Measurements from ENCODE around the gene SLC27A5. TPM values are rescaled to one million over a fixed set of nuclear protein-coding genes. Genes with fewer than 3 reads are reported as not detected.

SLC27A5 gene
- total and polyA plus RNA-seq, 2 of the 13 experiments (the other 11 are each of a cell fraction or from before 2014, with no cell fraction given): 30.3 to 40.2 TPM

DNA sequence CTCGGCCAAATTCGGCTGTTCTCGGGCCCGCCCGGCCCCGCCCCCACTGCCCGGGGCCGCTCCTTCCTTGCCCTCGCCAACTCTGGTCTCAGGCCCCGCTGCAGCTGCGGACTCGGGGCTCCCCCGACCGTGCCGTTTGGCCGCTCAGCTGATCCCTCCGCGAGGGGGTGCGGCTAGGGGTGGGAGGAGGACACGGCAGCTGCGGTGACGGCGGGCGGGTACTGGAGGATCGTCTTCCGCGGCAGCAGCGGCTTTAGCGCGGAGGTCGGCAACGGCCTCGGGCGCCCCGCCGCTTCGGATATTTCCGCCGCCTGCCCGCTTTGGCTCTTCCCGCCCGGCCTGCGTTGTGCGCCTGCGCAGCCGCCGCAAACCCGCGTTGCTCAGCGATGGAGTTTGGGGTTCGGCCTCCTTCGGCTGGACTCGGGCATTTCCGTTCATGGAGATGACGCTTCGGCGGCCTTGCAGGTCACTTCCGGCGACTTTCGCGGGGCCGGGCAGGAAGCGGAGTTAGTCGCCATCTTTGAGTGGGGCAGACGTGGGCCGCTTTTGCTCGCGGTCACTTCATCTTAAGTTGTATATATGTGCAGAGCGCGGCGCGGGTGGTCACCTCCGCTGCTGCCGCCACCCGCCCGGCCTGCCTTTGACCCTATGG is 47.0 kb upstream of the SLC27A5 start (continued):
- no peak for TF ChIP-seq ZNF530 (CRISPR knock-in tag; IDR thresholded peaks at IDR 0.05; ENCODE audit: low read depth)
- TF ChIP-seq ZNF839 (CRISPR knock-in tag; IDR thresholded peaks at IDR 0.05; ENCODE audit: borderline replicate concordance): peak; percentile 89; the same call in 1 of the 2 replicates
- TF ChIP-seq STAT5B (CRISPR knock-in tag; IDR thresholded peaks at IDR 0.05): no peak
- no peak for TF ChIP-seq ZNF577 (CRISPR knock-in tag; IDR thresholded peaks at IDR 0.05; ENCODE audit: borderline replicate concordance, low read depth)
- TF ChIP-seq, protein P1, sequence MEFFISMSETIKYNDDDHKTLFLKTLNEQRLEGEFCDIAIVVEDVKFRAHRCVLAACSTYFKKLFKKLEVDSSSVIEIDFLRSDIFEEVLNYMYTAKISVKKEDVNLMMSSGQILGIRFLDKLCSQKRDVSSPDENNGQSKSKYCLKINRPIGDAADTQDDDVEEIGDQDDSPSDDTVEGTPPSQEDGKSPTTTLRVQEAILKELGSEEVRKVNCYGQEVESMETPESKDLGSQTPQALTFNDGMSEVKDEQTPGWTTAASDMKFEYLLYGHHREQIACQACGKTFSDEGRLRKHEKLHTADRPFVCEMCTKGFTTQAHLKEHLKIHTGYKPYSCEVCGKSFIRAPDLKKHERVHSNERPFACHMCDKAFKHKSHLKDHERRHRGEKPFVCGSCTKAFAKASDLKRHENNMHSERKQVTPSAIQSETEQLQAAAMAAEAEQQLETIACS (CRISPR knock-in tag; IDR thresholded peaks at IDR 0.05): peak; percentile 50; the same call in 1 of the 2 replicates
- TF ChIP-seq HMG20B (CRISPR knock-in tag; conservative IDR thresholded peaks at IDR 0.05): no peak
- no peak for TF ChIP-seq EED (CRISPR knock-in tag; IDR thresholded peaks at IDR 0.05)
- peak; percentile 79 for TF ChIP-seq ELF1 (CRISPR knock-in tag; IDR thresholded peaks at IDR 0.05)
- TF ChIP-seq SNAI1 (CRISPR knock-in tag; IDR thresholded peaks at IDR 0.05; ENCODE audit: borderline replicate concordance): no peak
- TF ChIP-seq PCBP2 (optimal IDR thresholded peaks at IDR 0.05; ENCODE audit: low read depth, low read length, poor library complexity, severe bottlenecking): no peak
- TF ChIP-seq, protein P2, sequence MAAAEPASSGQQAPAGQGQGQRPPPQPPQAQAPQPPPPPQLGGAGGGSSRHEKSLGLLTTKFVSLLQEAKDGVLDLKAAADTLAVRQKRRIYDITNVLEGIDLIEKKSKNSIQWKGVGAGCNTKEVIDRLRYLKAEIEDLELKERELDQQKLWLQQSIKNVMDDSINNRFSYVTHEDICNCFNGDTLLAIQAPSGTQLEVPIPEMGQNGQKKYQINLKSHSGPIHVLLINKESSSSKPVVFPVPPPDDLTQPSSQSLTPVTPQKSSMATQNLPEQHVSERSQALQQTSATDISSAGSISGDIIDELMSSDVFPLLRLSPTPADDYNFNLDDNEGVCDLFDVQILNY (CRISPR knock-in tag; conservative IDR thresholded peaks at IDR 0.05): peak; percentile 39; the same call in 1 of the 2 replicates
- TF ChIP-seq TEAD2 (CRISPR knock-in tag; IDR thresholded peaks at IDR 0.05): no peak
- TF ChIP-seq ZNF460 (CRISPR knock-in tag; IDR thresholded peaks at IDR 0.05; ENCODE audit: borderline replicate concordance): no peak
- TF ChIP-seq ZNF484 (CRISPR knock-in tag; IDR thresholded peaks at IDR 0.05; ENCODE audit: borderline replicate concordance, low read depth): no peak
- TF ChIP-seq, protein P3, sequence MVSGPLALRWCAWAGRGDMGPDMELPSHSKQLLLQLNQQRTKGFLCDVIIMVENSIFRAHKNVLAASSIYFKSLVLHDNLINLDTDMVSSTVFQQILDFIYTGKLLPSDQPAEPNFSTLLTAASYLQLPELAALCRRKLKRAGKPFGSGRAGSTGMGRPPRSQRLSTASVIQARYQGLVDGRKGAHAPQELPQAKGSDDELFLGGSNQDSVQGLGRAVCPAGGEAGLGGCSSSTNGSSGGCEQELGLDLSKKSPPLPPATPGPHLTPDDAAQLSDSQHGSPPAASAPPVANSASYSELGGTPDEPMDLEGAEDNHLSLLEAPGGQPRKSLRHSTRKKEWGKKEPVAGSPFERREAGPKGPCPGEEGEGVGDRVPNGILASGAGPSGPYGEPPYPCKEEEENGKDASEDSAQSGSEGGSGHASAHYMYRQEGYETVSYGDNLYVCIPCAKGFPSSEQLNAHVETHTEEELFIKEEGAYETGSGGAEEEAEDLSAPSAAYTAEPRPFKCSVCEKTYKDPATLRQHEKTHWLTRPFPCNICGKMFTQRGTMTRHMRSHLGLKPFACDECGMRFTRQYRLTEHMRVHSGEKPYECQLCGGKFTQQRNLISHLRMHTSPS (CRISPR knock-in tag; IDR thresholded peaks at IDR 0.05; ENCODE audit: low read depth): peak; percentile 7; the same call in 1 of the 2 replicates
- TF ChIP-seq, protein P4, sequence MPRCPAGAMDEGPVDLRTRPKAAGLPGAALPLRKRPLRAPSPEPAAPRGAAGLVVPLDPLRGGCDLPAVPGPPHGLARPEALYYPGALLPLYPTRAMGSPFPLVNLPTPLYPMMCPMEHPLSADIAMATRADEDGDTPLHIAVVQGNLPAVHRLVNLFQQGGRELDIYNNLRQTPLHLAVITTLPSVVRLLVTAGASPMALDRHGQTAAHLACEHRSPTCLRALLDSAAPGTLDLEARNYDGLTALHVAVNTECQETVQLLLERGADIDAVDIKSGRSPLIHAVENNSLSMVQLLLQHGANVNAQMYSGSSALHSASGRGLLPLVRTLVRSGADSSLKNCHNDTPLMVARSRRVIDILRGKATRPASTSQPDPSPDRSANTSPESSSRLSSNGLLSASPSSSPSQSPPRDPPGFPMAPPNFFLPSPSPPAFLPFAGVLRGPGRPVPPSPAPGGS (CRISPR knock-in tag; IDR thresholded peaks at IDR 0.05): peak; percentile 68; the same call in 1 of the 2 replicates
- TF ChIP-seq ZNF563 (CRISPR knock-in tag; IDR thresholded peaks at IDR 0.05): no peak
- 0 out of 2 replicates have a peak, but pooled peaks have one; percentile 33 for TF ChIP-seq KLF15 (CRISPR knock-in tag; IDR thresholded peaks at IDR 0.05; ENCODE audit: borderline replicate concordance)
- TF ChIP-seq FOXA1 (IDR thresholded peaks at IDR 0.05): no peak
- 0 out of 2 replicates have a peak, but pooled peaks have one; percentile 25 for TF ChIP-seq FOXA1 (CRISPR knock-in tag; IDR thresholded peaks at IDR 0.05)
- peak; percentile 53; the same call in 1 of the 2 replicates for TF ChIP-seq NKX3-1 (CRISPR knock-in tag; IDR thresholded peaks at IDR 0.05)
- no peak for TF ChIP-seq ZNF12 (CRISPR knock-in tag; IDR thresholded peaks at IDR 0.05)
- no peak for TF ChIP-seq KLF13 (CRISPR knock-in tag; IDR thresholded peaks at IDR 0.05)

Measured in HepG2 (cell line).